ENCODE measurements around the gene FAM217A.

- TF ChIP-seq, protein P1, sequence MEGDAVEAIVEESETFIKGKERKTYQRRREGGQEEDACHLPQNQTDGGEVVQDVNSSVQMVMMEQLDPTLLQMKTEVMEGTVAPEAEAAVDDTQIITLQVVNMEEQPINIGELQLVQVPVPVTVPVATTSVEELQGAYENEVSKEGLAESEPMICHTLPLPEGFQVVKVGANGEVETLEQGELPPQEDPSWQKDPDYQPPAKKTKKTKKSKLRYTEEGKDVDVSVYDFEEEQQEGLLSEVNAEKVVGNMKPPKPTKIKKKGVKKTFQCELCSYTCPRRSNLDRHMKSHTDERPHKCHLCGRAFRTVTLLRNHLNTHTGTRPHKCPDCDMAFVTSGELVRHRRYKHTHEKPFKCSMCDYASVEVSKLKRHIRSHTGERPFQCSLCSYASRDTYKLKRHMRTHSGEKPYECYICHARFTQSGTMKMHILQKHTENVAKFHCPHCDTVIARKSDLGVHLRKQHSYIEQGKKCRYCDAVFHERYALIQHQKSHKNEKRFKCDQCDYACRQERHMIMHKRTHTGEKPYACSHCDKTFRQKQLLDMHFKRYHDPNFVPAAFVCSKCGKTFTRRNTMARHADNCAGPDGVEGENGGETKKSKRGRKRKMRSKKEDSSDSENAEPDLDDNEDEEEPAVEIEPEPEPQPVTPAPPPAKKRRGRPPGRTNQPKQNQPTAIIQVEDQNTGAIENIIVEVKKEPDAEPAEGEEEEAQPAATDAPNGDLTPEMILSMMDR (IDR thresholded peaks at IDR 0.05): no peak
- no peak for TF ChIP-seq POLR2A (IDR thresholded peaks at IDR 0.05)
Measured at GRCh38 chr6:4084444-4085331, 5.8 kb upstream of the FAM217A start.

All from sigmoid colon (tissue), 3 donors.